Measurements from ENCODE around the gene SOX13. TPM values are rescaled to one million over a fixed set of nuclear protein-coding genes. Genes with fewer than 3 reads are reported as not detected.
A peak's percentile ranks its signal among the peaks of the same experiment; 100 is the strongest.

The SOX13 gene
- total RNA-seq, 6 experiments from 2014 or later = 12.5 to 29.1 (median 17.1) TPM

GRCh38 chr1:204093421-204093717 lies 20.5 kb downstream of the SOX13 start:
- WGBS (ENCODE audit: insufficient coverage, low coverage, low lambda C conversion rate, missing lambda C conversion rate) = 22% methylated on average over 1 of the region's 4 CpGs
- H3K4me1 ChIP-seq = peaks cover 0 to 35% (median 14%) of the 10 kb centered on the region in 4 donors
- H3K9me3 ChIP-seq = no peaks in the 10 kb centered on the region
- TF ChIP-seq CTCF (IDR thresholded peaks at IDR 0.05) (no peak), POLR2A (IDR thresholded peaks at IDR 0.05) (peak; percentile 59)
- no peaks in the 10 kb centered on the region for H3K27me3 ChIP-seq
- ATAC-seq = peak; percentile 65 to 93 (median 80)
- peak in 2 of 3 donors; percentile 52 to 65 for DNase-seq
- H3K27ac ChIP-seq = peak overlapping the region; percentile 36 to 71 (median 62)
- H3K4me3 ChIP-seq = no peak overlapping the region
- no peaks in the 10 kb centered on the region for H3K36me3 ChIP-seq
- intact Hi-C loops (cut with DNase I) = no loop called here

GRCh38 chr1:204093781-204094180 lies 20.9 kb downstream of the SOX13 start:
- H3K27me3 ChIP-seq = no peaks in the 10 kb centered on the region
- ATAC-seq = no peak
- no peak overlapping the region for H3K4me3 ChIP-seq
- no peaks in the 10 kb centered on the region for H3K36me3 ChIP-seq
- TF ChIP-seq CTCF (IDR thresholded peaks at IDR 0.05) = no peak
- no peak for TF ChIP-seq POLR2A (IDR thresholded peaks at IDR 0.05)
- H3K27ac ChIP-seq = peak overlapping the region in 2 of 3 donors; percentile 36 to 71
- DNase-seq = no peak
- intact Hi-C loops (cut with DNase I) = no loop called here
- H3K4me1 ChIP-seq = peaks cover 0 to 31% (median 12%) of the 10 kb centered on the region in 4 donors
- H3K9me3 ChIP-seq = no peaks in the 10 kb centered on the region
- 52% methylated on average over 2 of the region's 2 CpGs for WGBS (ENCODE audit: insufficient coverage, low coverage, low lambda C conversion rate, missing lambda C conversion rate)

- 0% methylated on average over 1 of the region's 6 CpGs for WGBS (ENCODE audit: insufficient coverage, low coverage, low lambda C conversion rate, missing lambda C conversion rate)
- Histone ChIP-seq H3K4me1 (peaks cover 0 to 29% (median 12%) of the 10 kb centered on the region in 4 donors), H3K27me3 (no peaks in the 10 kb centered on the region), H3K27ac (no peak overlapping the region), H3K36me3 (no peaks in the 10 kb centered on the region), H3K9me3 (no peaks in the 10 kb centered on the region), H3K4me3 (no peak overlapping the region)
- intact Hi-C loops (cut with DNase I) = no loop called here
- no peak for TF ChIP-seq POLR2A (IDR thresholded peaks at IDR 0.05)
- no peak for TF ChIP-seq CTCF (IDR thresholded peaks at IDR 0.05)
- no peak for DNase-seq
- peak in 1 of 4 donors; percentile 13 for ATAC-seq
Measured at GRCh38 chr1:204094313-204094729, 21.4 kb downstream of the SOX13 start.

GRCh38 chr1:204094856-204095634 lies 22.1 kb downstream of the SOX13 start:
- no peak overlapping the region for H3K4me3 ChIP-seq
- intact Hi-C loops (cut with DNase I) = no loop called here
- no peaks in the 10 kb centered on the region for H3K27me3 ChIP-seq
- H3K9me3 ChIP-seq = no peaks in the 10 kb centered on the region
- peaks cover 0 to 23% (median 13%) of the 10 kb centered on the region in 4 donors for H3K4me1 ChIP-seq
- no peak for TF ChIP-seq CTCF (IDR thresholded peaks at IDR 0.05)
- TF ChIP-seq POLR2A (IDR thresholded peaks at IDR 0.05) = no peak
- DNase-seq = no peak
- ATAC-seq = peak in 3 of 4 donors; percentile 6 to 33 (median 12)
- no peak overlapping the region for H3K27ac ChIP-seq
- no peaks in the 10 kb centered on the region for H3K36me3 ChIP-seq
- WGBS (ENCODE audit: insufficient coverage, low coverage, low lambda C conversion rate, missing lambda C conversion rate) = 56% methylated on average over 4 of the region's 15 CpGs
